Smooth muscle cell (in vitro differentiated cells): ENCODE data around the gene PDLIM5. TPM values are rescaled to one million over a fixed set of nuclear protein-coding genes. Genes with fewer than 3 reads are reported as not detected.

ENCODE experiments used
- DNase-seq: peaks from one replicate; lab custom pipeline; 2025; ENCODE audit not compliant: unreplicated experiment; lab: John Stamatoyannopoulos, UW
- H2AFZ ChIP-seq: fragments of 200-600 bp; sonication (generic); 2 replicates; pipeline ENCODE4 v1.6.0; 2016; ENCODE audit warnings: antibody characterized with exemption, low read depth, mild to moderate bottlenecking
- H3F3A ChIP-seq: fragments of 200-600 bp; sonication (generic); 2 replicates; pipeline ENCODE4 v1.6.0; 2017; ENCODE audit warnings: antibody characterized with exemption, low read depth
- H3K27ac ChIP-seq: fragments of 200-600 bp; sonication (generic); 2 replicates; pipeline ENCODE4 v1.5.1; 2016; ENCODE audit warnings: low read depth, mild to moderate bottlenecking
- H3K27me3 ChIP-seq: fragments of 200-600 bp; sonication (generic); 2 replicates; pipeline ENCODE4 v1.6.1; 2016; ENCODE audit warnings: low read depth, mild to moderate bottlenecking
- H3K36me3 ChIP-seq: fragments of 200-600 bp; sonication (generic); 2 replicates; pipeline ENCODE4 v1.5.1; 2016; ENCODE audit warnings: low read depth
- H3K4me1 ChIP-seq: fragments of 200-600 bp; sonication (generic); 2 replicates; pipeline ENCODE4 v1.5.1; 2016; ENCODE audit warnings: low read depth
- H3K4me2 ChIP-seq: fragments of 200-600 bp; sonication (generic); 2 replicates; pipeline ENCODE4 v1.6.0; 2016; ENCODE audit warnings: mild to moderate bottlenecking
- H3K4me3 ChIP-seq: fragments of 200-600 bp; sonication (generic); 2 replicates; pipeline ENCODE4 v1.5.1; 2016; ENCODE audit warnings: mild to moderate bottlenecking
- H3K79me2 ChIP-seq: fragments of 200-600 bp; sonication (generic); 2 replicates; pipeline ENCODE4 v1.6.0; 2016; ENCODE audit warnings: low read depth, mild to moderate bottlenecking
- H3K9ac ChIP-seq: fragments of 200-600 bp; sonication (generic); 2 replicates; pipeline ENCODE4 v1.6.0; 2016; ENCODE audit warnings: low read depth
- H3K9me3 ChIP-seq: fragments of 200-600 bp; sonication (generic); replicated peaks from 2 replicates; pipeline ENCODE4 v1.5.1; 2016; ENCODE audit warnings: low read depth
- H4K20me1 ChIP-seq: fragments of 200-600 bp; sonication (generic); 2 replicates; pipeline ENCODE4 v1.6.0; 2016; ENCODE audit warnings: low read depth
- WGBS: methylation state at CpG from one replicate; pipeline ENCODE4 v1.1.7; 2016; ENCODE audit warnings: low lambda C conversion rate; 5-methylcytosine and 5-hydroxymethylcytosine counted together
- polyA plus RNA-seq: library from polyadenylated mRNA; unstranded; fragments of >200 nt; fragmentation: Nextera tagmentation; extraction: Ambion mirVana; gene quantifications from 2 replicates; pipeline ENCODE4 v1.2.1, GENCODE V29; 2016
- total RNA-seq: library from RNA; depleted of rRNA; stranded (reverse); fragments of >200 nt; gene quantifications from 2 replicates; pipeline ENCODE4 v1.2.3, GENCODE V29; 2014
- TF ChIP-seq, protein P1 (sequence below): fragments of 200-600 bp; sonication (generic); IDR thresholded peaks from 2 replicates; pipeline ENCODE4 v1.5.1; 2017; ENCODE audit warnings: borderline replicate concordance, mild to moderate bottlenecking, antibody characterized with exemption; ENCODE audit not compliant: insufficient read depth, poor library complexity, severe bottlenecking

The PDLIM5 gene
- total and polyA plus RNA-seq, 2 experiments from 2014 or later: 129 to 150 TPM

DNA sequence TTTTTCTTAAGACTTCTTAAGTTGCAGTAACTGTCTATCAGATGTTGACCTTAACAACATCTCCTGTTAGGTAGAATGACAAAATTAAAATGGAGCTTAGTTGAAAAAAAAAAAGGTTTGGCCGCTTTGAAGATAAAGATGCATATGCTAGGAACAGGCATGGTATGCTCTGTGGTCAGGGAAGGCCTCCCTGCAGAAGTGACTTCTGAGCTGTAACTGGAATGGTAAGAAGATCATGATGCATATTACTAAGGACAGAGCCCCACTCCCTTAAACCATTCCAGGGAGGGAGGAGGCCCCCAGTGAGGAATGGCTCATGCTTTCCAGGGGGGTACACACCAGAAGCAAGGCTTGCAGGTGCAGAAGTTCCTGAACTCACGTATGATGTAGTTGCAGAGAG lies 43.7 kb downstream of the PDLIM5 start:
- Histone ChIP-seq H3K27ac (no peak overlapping the region), H3K9me3 (no peaks in the 10 kb centered on the region), H3K4me2 (peak overlapping the region; percentile 12), H3F3A (peaks cover 10% of the 10 kb centered on the region), H3K27me3 (no peaks in the 10 kb centered on the region), H4K20me1 (peaks cover 53% of the 10 kb centered on the region), H3K36me3 (no peaks in the 10 kb centered on the region), H2AFZ (no peak overlapping the region), H3K4me3 (no peak overlapping the region), H3K9ac (no peak overlapping the region), H3K79me2 (peaks cover 100% of the 10 kb centered on the region), H3K4me1 (peaks cover 6% of the 10 kb centered on the region)
- 70% methylated on average over 2 of the region's 2 CpGs for WGBS
- no peak for DNase-seq
- TF ChIP-seq, protein P1, sequence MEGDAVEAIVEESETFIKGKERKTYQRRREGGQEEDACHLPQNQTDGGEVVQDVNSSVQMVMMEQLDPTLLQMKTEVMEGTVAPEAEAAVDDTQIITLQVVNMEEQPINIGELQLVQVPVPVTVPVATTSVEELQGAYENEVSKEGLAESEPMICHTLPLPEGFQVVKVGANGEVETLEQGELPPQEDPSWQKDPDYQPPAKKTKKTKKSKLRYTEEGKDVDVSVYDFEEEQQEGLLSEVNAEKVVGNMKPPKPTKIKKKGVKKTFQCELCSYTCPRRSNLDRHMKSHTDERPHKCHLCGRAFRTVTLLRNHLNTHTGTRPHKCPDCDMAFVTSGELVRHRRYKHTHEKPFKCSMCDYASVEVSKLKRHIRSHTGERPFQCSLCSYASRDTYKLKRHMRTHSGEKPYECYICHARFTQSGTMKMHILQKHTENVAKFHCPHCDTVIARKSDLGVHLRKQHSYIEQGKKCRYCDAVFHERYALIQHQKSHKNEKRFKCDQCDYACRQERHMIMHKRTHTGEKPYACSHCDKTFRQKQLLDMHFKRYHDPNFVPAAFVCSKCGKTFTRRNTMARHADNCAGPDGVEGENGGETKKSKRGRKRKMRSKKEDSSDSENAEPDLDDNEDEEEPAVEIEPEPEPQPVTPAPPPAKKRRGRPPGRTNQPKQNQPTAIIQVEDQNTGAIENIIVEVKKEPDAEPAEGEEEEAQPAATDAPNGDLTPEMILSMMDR: no peak

DNA sequence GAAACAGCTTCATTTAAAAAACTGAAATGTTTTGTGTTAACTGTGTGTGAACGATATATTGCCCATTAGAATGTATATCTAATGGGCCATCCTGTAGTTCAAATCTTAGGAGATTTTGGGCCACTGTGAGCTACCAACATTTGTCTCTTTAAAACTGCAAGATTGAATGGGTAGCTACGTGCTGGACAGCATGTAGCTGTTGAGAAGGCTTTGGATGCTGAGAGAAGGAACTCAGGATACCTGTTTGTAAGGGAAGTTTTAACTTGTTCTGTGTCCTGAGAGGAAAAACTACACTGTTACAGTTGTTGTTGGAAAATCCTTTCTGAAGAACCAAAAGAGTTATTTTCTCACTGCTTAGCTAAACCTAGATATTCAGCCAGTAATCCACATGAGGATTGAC lies 45.9 kb downstream of the PDLIM5 start:
- DNase-seq: no peak
- H3K4me1 ChIP-seq: peaks cover 6% of the 10 kb centered on the region
- H3K27ac ChIP-seq: peak overlapping the region; percentile 13
- peaks cover 100% of the 10 kb centered on the region for H3K79me2 ChIP-seq
- TF ChIP-seq, protein P1: no peak
- no peaks in the 10 kb centered on the region for H3K27me3 ChIP-seq
- H3F3A ChIP-seq: peaks cover 10% of the 10 kb centered on the region
- H3K4me2 ChIP-seq: no peak overlapping the region
- H4K20me1 ChIP-seq: peaks cover 42% of the 10 kb centered on the region
- H2AFZ ChIP-seq: no peak overlapping the region
- 92% methylated on average over 2 of the region's 2 CpGs for WGBS
- H3K9ac ChIP-seq: no peak overlapping the region
- no peak overlapping the region for H3K4me3 ChIP-seq
- H3K36me3 ChIP-seq: no peaks in the 10 kb centered on the region
- no peaks in the 10 kb centered on the region for H3K9me3 ChIP-seq

DNA sequence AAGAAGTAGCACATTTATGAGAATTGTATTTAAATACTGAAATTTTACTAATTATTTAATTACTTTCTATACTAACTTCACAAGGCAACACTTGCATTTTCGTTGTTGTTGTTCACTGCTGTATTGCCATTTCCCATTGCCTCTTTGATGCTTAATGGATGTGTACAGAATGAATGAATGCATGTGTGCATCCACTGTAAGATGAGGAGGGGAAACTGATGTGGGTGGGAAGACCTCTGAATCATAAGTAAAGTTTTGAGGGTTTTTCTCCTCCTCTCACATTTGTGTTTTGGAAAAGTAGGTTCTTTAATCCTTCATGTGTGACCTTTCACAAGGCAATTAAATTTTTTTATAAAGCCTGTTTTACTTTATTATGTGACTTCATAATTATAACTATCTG lies 46.8 kb downstream of the PDLIM5 start:
- WGBS: 95% methylated on average over 1 of the region's 1 CpG
- TF ChIP-seq, protein P1: no peak
- no peak overlapping the region for H2AFZ ChIP-seq
- no peaks in the 10 kb centered on the region for H3K27me3 ChIP-seq
- H3K4me1 ChIP-seq: peaks cover 6% of the 10 kb centered on the region
- H3K27ac ChIP-seq: no peak overlapping the region
- DNase-seq: no peak
- peak overlapping the region; percentile 23 for H3K4me2 ChIP-seq
- H3K9ac ChIP-seq: no peak overlapping the region
- H3K4me3 ChIP-seq: no peak overlapping the region
- H3K79me2 ChIP-seq: peaks cover 100% of the 10 kb centered on the region
- no peaks in the 10 kb centered on the region for H3K9me3 ChIP-seq
- H3F3A ChIP-seq: peaks cover 14% of the 10 kb centered on the region
- peaks cover 42% of the 10 kb centered on the region for H4K20me1 ChIP-seq
- no peaks in the 10 kb centered on the region for H3K36me3 ChIP-seq

DNA sequence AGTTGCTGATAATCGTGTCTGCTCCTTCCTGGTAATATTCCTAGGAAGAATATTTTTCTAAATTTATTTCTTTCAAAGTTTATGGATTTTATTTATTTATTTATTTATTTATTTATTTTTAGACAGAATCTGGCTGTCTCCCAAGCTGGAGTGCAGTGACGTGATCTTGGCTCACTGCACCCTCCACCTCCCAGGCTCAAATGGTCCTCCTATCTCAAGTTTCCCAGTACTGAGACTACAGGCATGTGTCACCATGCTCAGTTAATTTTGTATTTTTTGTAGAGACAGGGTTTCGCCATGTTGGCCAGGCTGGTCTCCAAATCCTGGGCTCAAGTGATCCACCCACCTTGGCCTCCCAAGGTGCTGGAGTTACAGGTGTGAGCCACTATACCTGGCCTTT lies 48.9 kb downstream of the PDLIM5 start:
- H3K36me3 ChIP-seq: no peaks in the 10 kb centered on the region
- 97% methylated on average over 3 of the region's 3 CpGs for WGBS
- peaks cover 30% of the 10 kb centered on the region for H4K20me1 ChIP-seq
- no peak for DNase-seq
- H3K9ac ChIP-seq: no peak overlapping the region
- peaks cover 6% of the 10 kb centered on the region for H3K4me1 ChIP-seq
- H3K4me3 ChIP-seq: no peak overlapping the region
- peaks cover 86% of the 10 kb centered on the region for H3K79me2 ChIP-seq
- no peak overlapping the region for H2AFZ ChIP-seq
- H3K9me3 ChIP-seq: no peaks in the 10 kb centered on the region
- TF ChIP-seq, protein P1: no peak
- H3K27me3 ChIP-seq: no peaks in the 10 kb centered on the region
- no peak overlapping the region for H3K4me2 ChIP-seq
- no peak overlapping the region for H3K27ac ChIP-seq
- H3F3A ChIP-seq: peaks cover 17% of the 10 kb centered on the region
